Keratinocyte (primary cell): ENCODE measurements around the gene KCNT2.

ENCODE experiments used
- EZH2 ChIP-seq: IDR thresholded peaks from one replicate; pipeline ENCODE4 v1.6.1; 2012; ENCODE audit warnings: inconsistent platforms, mild to moderate bottlenecking, low read length, moderate library complexity
- TF ChIP-seq, protein P1 (sequence below), 3 experiments: IDR thresholded peaks in 1 of 3; conservative IDR thresholded peaks in 1 of 3; optimal IDR thresholded peaks in 1 of 3; 2 replicates in 2 of 3; 3 replicates in 1 of 3; pipeline versions ENCODE3 to v1.5.1; 2011; ENCODE audit warnings: low read length in 3 of 3, mild to moderate bottlenecking in 3 of 3, moderate library complexity in 2 of 3, control low read depth in 1 of 3, inconsistent platforms in 1 of 3; ENCODE audit not compliant: insufficient read depth in 2 of 3; ENCODE audit errors: extremely low read depth in 1 of 3

- TF ChIP-seq, protein P1, sequence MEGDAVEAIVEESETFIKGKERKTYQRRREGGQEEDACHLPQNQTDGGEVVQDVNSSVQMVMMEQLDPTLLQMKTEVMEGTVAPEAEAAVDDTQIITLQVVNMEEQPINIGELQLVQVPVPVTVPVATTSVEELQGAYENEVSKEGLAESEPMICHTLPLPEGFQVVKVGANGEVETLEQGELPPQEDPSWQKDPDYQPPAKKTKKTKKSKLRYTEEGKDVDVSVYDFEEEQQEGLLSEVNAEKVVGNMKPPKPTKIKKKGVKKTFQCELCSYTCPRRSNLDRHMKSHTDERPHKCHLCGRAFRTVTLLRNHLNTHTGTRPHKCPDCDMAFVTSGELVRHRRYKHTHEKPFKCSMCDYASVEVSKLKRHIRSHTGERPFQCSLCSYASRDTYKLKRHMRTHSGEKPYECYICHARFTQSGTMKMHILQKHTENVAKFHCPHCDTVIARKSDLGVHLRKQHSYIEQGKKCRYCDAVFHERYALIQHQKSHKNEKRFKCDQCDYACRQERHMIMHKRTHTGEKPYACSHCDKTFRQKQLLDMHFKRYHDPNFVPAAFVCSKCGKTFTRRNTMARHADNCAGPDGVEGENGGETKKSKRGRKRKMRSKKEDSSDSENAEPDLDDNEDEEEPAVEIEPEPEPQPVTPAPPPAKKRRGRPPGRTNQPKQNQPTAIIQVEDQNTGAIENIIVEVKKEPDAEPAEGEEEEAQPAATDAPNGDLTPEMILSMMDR (optimal IDR thresholded peaks at IDR 0.05 in 1 of 3, IDR thresholded peaks at IDR 0.05 in 1 of 3, conservative IDR thresholded peaks at IDR 0.05 in 1 of 3; ENCODE audit: extremely low read depth in 1 of 3, insufficient read depth in 2 of 3, low read length in 3 of 3) = no peak
- no peak for TF ChIP-seq EZH2
Measured at GRCh38 chr1:196180847-196181593, 427.2 kb downstream of the KCNT2 start.
